Hepatocyte (in vitro differentiated cells): ENCODE data around the gene IL36RN.

Source experiments
- CTCF ChIP-seq: fragments of 200-600 bp; sonication (generic); IDR thresholded peaks from 2 replicates; pipeline ENCODE4 v1.5.1; 2016; ENCODE audit warnings: antibody characterized with exemption, mild to moderate bottlenecking; ENCODE audit not compliant: poor library complexity
- EZH2 ChIP-seq: fragments of 200-600 bp; sonication (generic); IDR thresholded peaks from 2 replicates; pipeline ENCODE4 v1.6.1; 2016; ENCODE audit warnings: antibody characterized with exemption, mild to moderate bottlenecking, borderline replicate concordance
- EZH2phosphoT487 ChIP-seq: fragments of 200-600 bp; sonication (generic); IDR thresholded peaks from one replicate; pipeline ENCODE4 v1.6.1; 2018; ENCODE audit warnings: antibody characterized with exemption, mild to moderate bottlenecking, low read depth, moderate library complexity; ENCODE audit not compliant: unreplicated experiment, severe bottlenecking

- TF ChIP-seq CTCF (no peak), EZH2 (no peak), EZH2phosphoT487 (no peak)
Measured at GRCh38 chr2:113061241-113061640, 2.2 kb downstream of the IL36RN start.
